Esophagus muscularis mucosa (tissue), 4 donors: Measurements from ENCODE around the gene PCNX2. TPM values are rescaled to one million over a fixed set of nuclear protein-coding genes. Genes with fewer than 3 reads are reported as not detected.

Experiments used
- DNase-seq: peaks from one replicate; pipeline ENCODE4 v3.0.0-alpha.2; 2017; ENCODE audit errors: extremely low spot score
- H3K27ac ChIP-seq, 4 donors: fragments of 200-600 bp; sonication (generic); replicated peaks in 1 of 4; 1 replicate in 3 of 4; 2 replicates in 1 of 4; pipeline ENCODE4 v1.5.1; 2016 to 2019; ENCODE audit warnings: mild to moderate bottlenecking in 1 of 4
- H3K27me3 ChIP-seq, 4 donors: fragments of 200-600 bp; sonication (generic); one replicate each; pipeline versions ENCODE4 v1.5.1 to v1.6.0; 2016 to 2019
- H3K36me3 ChIP-seq, 4 donors: fragments of 200-600 bp; sonication (generic); one replicate each; pipeline ENCODE4 v1.5.1; 2016 to 2019
- H3K4me1 ChIP-seq, 4 donors: fragments of 200-600 bp; sonication (generic); one replicate each; pipeline ENCODE4 v1.5.1; 2016 to 2019
- H3K4me3 ChIP-seq, 4 donors: fragments of 200-600 bp; sonication (generic); 1 replicate in 2 of 4; 2 replicates in 2 of 4; pipeline ENCODE4 v1.5.1; 2016 to 2019; ENCODE audit warnings: mild to moderate bottlenecking in 4 of 4, moderate library complexity in 1 of 4
- H3K9me3 ChIP-seq, 4 donors: fragments of 200-600 bp; sonication (generic); 1 replicate in 3 of 4; 2 replicates in 1 of 4; pipeline ENCODE4 v1.5.1; 2016 to 2019
- CTCF ChIP-seq, 3 experiments: fragments of 200-600 bp in 2 of 3; fragments of 450-650 bp in 1 of 3; sonication (generic) in 2 of 3; IDR thresholded peaks; one replicate each; pipeline ENCODE4 v1.5.1; 2017 to 2019; ENCODE audit warnings: antibody characterized with exemption in 3 of 3, mild to moderate bottlenecking in 2 of 3, moderate library complexity in 1 of 3
- EP300 ChIP-seq: sonication (generic); formaldehyde crosslinking; IDR thresholded peaks from one replicate; pipeline ENCODE4 v1.6.1; 2017; ENCODE audit warnings: antibody characterized with exemption
- POLR2A ChIP-seq: fragments of 450-650 bp; IDR thresholded peaks from one replicate; pipeline ENCODE4 v1.6.1; 2017; ENCODE audit warnings: antibody characterized with exemption, moderate library complexity, mild to moderate bottlenecking, low read depth
- POLR2AphosphoS5 ChIP-seq, 2 donors: sonication (generic); formaldehyde crosslinking; IDR thresholded peaks; one replicate each; pipeline ENCODE4 v1.6.1; 2017; ENCODE audit warnings: antibody characterized with exemption in 2 of 2
- WGBS: methylation state at CpG from one replicate; pipeline ENCODE4 v1.1.5; 2018; 5-methylcytosine and 5-hydroxymethylcytosine counted together
- intact Hi-C: fragments of 100-400 bp; cut with DNase I; formaldehyde crosslinking; loops from one replicate; pipeline ENCODE4 v1.15.1; 2023
- total RNA-seq, 4 donors: library from RNA; depleted of rRNA; stranded (reverse); fragments of >200 nt; gene quantifications; one replicate each; pipeline versions ENCODE4 v1.1.0 to v1.2.1, GENCODE V29; 2016

PCNX2 gene
- total RNA-seq, 4 donors from 2014 or later: 5.7 to 23.3 (median 7.9) TPM

DNA sequence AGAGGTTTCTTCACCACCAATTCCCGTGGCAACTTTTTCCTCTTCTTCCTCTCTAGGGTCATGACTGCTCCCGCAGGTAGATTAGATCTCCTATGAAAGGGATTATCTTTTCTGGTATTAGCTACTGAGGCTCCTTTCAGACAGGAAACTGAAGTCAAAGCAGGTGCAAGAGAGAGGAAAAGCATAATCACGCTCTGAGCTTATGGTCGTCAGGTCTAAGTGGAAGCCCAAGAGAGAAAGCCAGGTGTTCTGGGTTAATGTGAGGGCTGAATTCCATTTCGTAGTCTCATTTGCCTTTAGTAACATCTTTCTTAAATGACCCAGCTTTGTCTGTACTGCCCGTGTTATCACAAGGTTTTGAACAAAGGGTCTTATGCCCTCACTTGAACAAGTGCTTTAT is 23.7 kb upstream of the PCNX2 start:
- 74% methylated on average over 6 of the region's 6 CpGs for WGBS
- no peaks in the 10 kb centered on the region for H3K4me1 ChIP-seq
- intact Hi-C loops: no loop called here
- DNase-seq: no peak
- no peaks in the 10 kb centered on the region for H3K27me3 ChIP-seq
- H3K4me3 ChIP-seq: no peak overlapping the region
- no peaks in the 10 kb centered on the region for H3K36me3 ChIP-seq
- no peak overlapping the region for H3K27ac ChIP-seq
- no peaks in the 10 kb centered on the region for H3K9me3 ChIP-seq
- TF ChIP-seq POLR2A: no peak
- TF ChIP-seq EP300: no peak
- TF ChIP-seq POLR2AphosphoS5 (IDR thresholded peaks at IDR 0.05): no peak
- no peak for TF ChIP-seq CTCF (IDR thresholded peaks at IDR 0.05)

DNA sequence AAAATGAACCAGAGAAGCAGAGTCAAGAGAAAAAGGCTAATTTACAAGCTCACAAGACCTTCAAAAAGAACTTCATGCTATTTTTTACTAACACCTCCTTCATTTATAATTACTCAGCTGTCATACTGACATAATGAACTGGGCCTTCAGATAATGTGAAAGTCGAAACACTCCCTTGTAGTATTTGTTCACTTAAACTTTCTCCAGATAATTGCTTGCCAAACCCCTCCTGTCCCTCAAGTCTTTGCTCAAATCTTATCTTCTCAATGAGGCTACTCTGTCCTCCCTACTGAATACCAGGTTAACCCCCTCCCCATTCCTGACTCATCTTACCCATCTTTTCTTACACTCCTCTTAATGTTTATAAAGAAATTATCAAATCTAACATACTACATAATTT is 20.9 kb upstream of the PCNX2 start:
- Histone ChIP-seq H3K4me3 (no peak overlapping the region), H3K9me3 (no peaks in the 10 kb centered on the region), H3K27ac (no peak overlapping the region), H3K27me3 (no peaks in the 10 kb centered on the region), H3K4me1 (no peaks in the 10 kb centered on the region), H3K36me3 (no peaks in the 10 kb centered on the region)
- intact Hi-C loops: no loop called here
- WGBS: 84% methylated on average over 1 of the region's 1 CpG
- TF ChIP-seq EP300 (no peak), POLR2AphosphoS5 (IDR thresholded peaks at IDR 0.05) (no peak), POLR2A (no peak)
- no peak for DNase-seq

DNA sequence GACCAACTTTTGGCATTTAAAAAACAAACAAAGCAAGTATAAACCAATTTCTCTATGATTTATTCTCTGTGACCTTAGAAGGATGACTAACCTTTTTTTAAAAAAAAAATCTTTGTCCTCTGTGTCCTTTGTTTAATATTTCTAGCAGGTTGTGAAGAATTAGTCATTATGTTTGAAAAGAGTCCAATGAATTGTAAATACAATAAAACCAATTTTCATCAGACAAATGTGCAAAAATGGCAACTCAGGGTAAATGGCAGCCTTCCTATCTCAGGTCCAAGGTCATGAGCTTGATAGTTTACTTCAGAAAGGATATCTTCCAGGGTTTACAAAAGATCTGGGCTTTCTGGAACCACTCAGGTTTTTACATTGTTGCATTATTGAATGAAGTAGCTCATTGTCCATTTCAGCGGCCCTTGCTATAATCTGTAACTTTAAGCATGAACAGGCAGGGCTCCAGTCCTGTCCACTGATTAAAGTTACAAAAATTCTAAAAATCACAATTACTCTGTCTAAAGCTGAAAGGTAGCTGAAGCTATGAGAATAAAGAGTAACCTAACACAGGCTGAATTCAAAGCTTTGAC is 20.3 kb upstream of the PCNX2 start:
- intact Hi-C loops: no loop called here
- Histone ChIP-seq H3K4me1 (no peaks in the 10 kb centered on the region), H3K36me3 (no peaks in the 10 kb centered on the region), H3K27ac (no peak overlapping the region), H3K9me3 (no peaks in the 10 kb centered on the region), H3K4me3 (no peak overlapping the region), H3K27me3 (no peaks in the 10 kb centered on the region)
- TF ChIP-seq EP300 (no peak), POLR2A (no peak), CTCF (IDR thresholded peaks at IDR 0.05) (no peak), POLR2AphosphoS5 (IDR thresholded peaks at IDR 0.05) (no peak)
- no peak for DNase-seq
- WGBS: 83% methylated on average over 1 of the region's 1 CpG

- 78% methylated on average over 4 of the region's 4 CpGs for WGBS
- Histone ChIP-seq H3K4me3 (no peak overlapping the region), H3K27ac (no peak overlapping the region), H3K36me3 (no peaks in the 10 kb centered on the region), H3K9me3 (no peaks in the 10 kb centered on the region), H3K4me1 (no peaks in the 10 kb centered on the region), H3K27me3 (no peaks in the 10 kb centered on the region)
- DNase-seq: no peak
- TF ChIP-seq POLR2A (no peak), EP300 (no peak), CTCF (IDR thresholded peaks at IDR 0.05) (no peak), POLR2AphosphoS5 (IDR thresholded peaks at IDR 0.05) (no peak)
- intact Hi-C loops: no loop called here
Observed at GRCh38 chr1:233313434-233314155, 18.1 kb upstream of the PCNX2 start.

DNA sequence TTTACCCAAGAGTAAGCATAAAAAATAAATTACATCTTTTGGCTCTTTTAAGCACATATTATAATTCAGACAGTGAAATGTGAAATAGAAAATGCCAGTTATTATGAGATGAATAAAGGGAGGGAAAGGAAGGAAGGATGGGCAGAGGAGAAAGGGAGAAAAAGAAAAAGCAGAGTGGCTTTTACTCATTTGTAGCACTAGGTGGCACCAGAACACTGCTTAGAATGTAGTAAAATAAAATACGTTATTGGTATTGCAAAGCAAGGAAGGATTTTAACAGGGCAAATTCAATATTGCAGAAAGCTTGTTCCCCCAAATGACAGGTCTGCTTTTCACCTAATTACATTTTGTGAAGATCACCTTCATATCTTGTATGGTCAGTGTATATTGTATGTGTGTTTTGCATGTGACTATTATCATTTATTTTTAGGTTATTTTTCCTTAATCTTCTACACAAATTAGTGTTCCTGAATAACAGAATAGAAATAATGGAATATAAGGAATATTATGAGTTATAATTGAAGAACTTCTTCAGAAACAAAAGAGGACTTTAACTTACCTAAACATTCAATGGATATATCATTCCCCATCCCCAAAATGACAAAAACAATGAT is 9.1 kb upstream of the PCNX2 start:
- intact Hi-C loops: loop anchor here (10.0 kb wide), 1 partner anchor 490 kb away; no protein-coding TSS in a partner anchor
- no peak overlapping the region for H3K4me3 ChIP-seq
- no peak overlapping the region for H3K27ac ChIP-seq
- no peaks in the 10 kb centered on the region for H3K4me1 ChIP-seq
- H3K9me3 ChIP-seq: peaks cover 0 to 7% (median 2%) of the 10 kb centered on the region in 4 donors
- no peaks in the 10 kb centered on the region for H3K27me3 ChIP-seq
- DNase-seq: no peak
- WGBS: 0% methylated on average over 1 of the region's 1 CpG
- TF ChIP-seq POLR2A: no peak
- TF ChIP-seq EP300: no peak
- TF ChIP-seq CTCF (IDR thresholded peaks at IDR 0.05): peak; percentile 59 to 75 (median 64)
- TF ChIP-seq POLR2AphosphoS5 (IDR thresholded peaks at IDR 0.05): no peak
- H3K36me3 ChIP-seq: no peaks in the 10 kb centered on the region
